ENCODE data around the gene PCARE.
"Not testable (repeated sequence)": the region's sequence is repeated elsewhere in the genome, so short reads cannot be mapped to it uniquely, and the experiment has no call there.

The PCARE gene

DNA sequence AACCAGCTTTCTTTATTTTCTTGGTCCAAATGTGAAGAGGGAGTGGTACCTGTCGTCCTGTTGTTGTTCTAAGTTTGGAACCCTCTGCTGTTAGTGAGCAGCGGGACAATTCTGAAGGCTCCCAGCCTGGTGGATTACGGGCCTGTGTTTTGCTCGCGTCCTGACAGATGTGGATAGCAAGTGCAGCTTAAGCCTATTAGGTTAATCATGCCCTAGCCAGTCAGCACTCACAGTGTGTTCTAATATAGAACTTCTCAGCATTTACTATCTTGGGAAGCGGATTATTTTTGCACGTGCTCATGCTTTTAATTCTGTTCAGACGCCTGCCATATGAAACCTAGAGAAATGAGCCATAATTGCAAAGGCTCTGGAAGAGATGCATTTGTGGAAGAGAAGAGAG is at the start of gene PCARE:
PCARE (minus strand) TSS at position 113 of the 400 bp plus-strand sequence. CDS start 262 bp downstream, outside the sequence.
- DNase-seq (ENCODE audit: low read depth in 3 of 3), result no peak

- DNase-seq (ENCODE audit: low read depth in 3 of 3), result no peak
These were observed 49.5 kb upstream of the PCARE start for GRCh38 chr2:29123617-29124349.

- no peak for DNase-seq (ENCODE audit: low read depth in 3 of 3)
These were observed 46.5 kb upstream of the PCARE start for GRCh38 chr2:29120846-29121245.

DNA sequence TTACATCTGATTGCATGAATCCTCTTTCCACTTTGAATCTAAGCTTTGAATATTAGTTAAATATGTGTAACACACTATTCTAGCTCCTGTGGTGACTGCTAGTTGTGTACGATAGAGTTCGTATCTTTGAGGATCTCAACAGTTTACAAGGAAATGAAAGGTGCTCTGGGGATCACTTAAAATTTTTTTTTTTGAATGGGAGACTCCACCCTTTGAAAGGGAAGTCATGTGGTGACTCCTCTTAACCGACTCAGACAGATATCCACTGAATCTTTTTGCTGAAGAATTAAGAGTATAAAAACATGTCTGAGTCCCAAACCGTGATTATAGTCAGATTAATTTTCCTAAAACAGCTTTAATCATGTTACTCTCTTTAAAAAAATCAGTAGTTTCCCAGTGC is 44.9 kb upstream of the PCARE start:
- DNase-seq (ENCODE audit: low read depth in 3 of 3), result no peak

DNA sequence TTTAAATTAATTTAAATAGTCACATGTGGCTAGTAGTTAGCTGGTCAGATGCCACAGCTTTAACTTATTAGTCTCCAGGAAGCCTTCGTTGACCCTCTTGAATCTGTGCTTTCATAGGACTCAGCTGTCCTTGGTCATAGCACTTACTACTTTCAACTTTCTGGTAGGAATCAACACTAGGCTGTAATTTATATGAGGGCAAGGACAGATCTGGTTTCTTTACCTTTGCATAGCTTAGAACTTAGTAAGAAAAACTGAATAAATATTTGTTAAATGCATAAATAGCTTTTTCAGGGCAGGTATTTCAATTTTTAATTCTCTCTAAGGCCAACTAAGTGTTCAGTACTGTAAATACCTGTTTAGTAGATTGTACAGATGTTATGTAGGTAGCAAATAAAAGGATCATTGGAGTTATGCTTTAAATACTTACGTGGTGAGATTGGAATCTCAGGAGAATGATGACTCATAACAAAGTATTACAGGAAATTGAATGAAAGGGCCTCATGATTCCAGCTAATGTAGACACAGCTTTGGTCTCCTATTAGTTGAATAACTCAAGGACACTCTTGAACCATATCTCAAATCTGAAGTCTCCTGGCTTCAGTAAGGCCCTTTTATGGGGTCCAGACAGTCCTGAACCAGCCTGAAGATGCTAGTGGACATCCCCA is 43.4 kb upstream of the PCARE start:
- DNase-seq (ENCODE audit: low read depth in 3 of 3), result no peak

DNA sequence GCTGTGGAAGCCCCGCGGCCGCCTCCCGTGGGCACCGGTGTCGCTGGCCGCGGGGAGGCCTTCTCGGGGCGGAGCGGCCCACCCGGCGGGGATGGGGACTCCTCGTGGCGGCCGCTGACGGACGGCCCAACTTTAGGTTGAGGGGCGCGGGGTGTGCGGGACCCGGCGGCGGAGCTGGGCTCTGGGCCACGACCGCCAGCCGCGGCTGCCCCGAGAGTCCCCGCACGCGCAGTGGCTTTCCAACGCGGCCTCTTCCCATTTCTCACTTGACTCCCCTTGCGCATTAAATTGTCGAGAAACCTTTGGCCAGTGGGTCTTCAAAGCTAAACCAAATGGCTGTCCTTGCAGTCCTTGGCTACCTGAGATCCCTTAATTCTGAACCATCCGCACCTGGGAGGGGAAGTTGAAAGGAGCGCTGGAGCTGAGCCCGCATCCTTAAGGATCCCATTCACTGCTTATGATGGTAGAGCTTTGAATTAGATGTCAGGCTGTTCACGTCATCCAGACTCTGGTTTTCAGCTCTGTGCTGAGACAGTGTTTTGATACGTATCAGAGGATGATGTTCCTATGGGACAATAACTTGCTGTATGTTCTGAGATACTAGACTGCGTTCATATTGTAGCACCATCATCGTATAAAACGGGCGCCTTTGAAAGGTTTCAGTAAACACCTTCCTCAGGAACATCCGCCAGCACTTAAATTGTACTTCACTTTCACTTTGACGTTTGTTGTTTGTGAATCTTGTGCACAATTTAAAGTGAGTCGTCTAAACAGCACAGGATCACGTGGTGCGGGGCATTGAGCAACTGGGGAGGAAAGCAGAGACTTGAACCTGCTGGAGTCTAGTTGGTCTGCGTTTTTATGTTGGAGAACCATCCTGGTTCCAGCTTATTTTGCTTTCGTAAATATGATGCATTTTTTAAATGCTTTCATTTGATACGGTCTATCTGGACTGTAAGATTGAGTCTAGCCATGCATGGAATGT is 41.8 kb upstream of the PCARE start:
- DNase-seq (ENCODE audit: low read depth in 3 of 3), result peak; percentile 26 to 60 (median 60)

DNA sequence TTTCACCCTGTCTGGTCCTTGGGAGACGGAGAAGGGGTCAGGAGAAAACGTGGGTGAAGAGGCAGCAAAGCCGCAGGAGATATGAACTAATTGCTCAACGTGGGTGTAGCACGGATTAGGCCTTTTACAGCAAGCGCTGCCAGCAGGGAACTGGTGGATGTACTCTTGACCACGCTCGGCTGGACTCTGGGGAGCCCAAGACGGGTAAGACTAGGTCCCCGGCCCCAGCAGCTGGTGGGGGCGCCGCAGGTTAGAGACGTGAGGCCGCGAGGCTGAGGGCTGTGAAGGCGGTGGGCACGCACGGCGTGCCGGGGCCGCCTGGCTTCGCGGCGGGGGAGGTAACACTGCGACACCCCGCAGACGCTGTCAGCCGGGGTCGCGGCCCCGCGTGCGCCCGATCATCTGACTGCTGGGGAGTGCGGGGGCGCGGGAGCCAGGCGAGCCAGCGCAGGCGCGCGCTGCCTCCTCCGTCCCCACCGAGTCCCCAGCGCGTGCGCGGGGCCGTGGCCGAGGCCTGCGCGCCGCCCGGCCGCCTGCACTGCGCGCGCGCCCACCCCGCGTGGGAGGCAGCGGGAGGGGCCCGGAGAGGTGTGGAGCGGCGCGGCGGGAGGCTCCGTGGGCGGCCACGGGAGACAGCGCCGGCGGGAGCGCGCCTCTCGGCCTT is 40.8 kb upstream of the PCARE start, which contains the start of gene CLIP4:
CLIP4 (plus strand) TSS at position 470 of the 664 bp plus-strand sequence. CDS start 5,974 bp downstream, outside the sequence.
- DNase-seq (ENCODE audit: low read depth in 3 of 3), result peak; percentile 33 to 61 (median 37)

GRCh38 chr2:29114586-29114945 is 40.2 kb upstream of the PCARE start:
- no peak for DNase-seq (ENCODE audit: low read depth in 3 of 3)

GRCh38 chr2:29113891-29114321 is 39.6 kb upstream of the PCARE start:
- no peak for DNase-seq (ENCODE audit: low read depth in 3 of 3)

GRCh38 chr2:29113027-29113686 is 38.8 kb upstream of the PCARE start:
- no peak for DNase-seq (ENCODE audit: low read depth in 3 of 3)

- DNase-seq (ENCODE audit: low read depth in 3 of 3), result no peak
These were observed 38.1 kb upstream of the PCARE start for GRCh38 chr2:29112379-29112778.

- DNase-seq (ENCODE audit: low read depth in 3 of 3), result no peak
These were observed 36.7 kb upstream of the PCARE start for GRCh38 chr2:29110916-29111535.

- no peak for DNase-seq (ENCODE audit: low read depth in 3 of 3)
These were observed 34.9 kb upstream of the PCARE start for GRCh38 chr2:29109246-29109645.

DNA sequence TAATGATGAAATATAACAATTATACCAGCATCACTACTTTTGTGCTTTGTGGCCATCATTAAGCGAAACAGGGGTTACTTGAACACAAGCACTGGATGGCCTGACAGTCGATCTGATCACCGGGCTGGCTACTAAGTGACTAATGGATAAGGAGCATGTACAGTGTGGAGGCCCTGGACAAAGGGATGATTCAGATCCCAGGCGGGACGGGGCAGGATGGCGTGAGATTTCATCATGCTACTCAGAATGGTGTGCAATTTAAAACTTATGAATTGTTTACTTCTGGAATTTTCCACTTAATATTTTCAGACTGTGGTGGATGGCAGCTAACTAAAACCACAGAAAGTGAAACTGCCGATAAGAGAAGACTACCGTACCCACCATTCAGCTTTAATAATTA is 33.9 kb upstream of the PCARE start:
- DNase-seq (ENCODE audit: low read depth in 3 of 3), result no peak

GRCh38 chr2:29107547-29107946 is 33.2 kb upstream of the PCARE start:
- DNase-seq (ENCODE audit: low read depth in 3 of 3), result not testable (repeated sequence)

GRCh38 chr2:29106980-29107388 is 32.7 kb upstream of the PCARE start:
- no peak for DNase-seq (ENCODE audit: low read depth in 3 of 3)

- no peak for DNase-seq (ENCODE audit: low read depth in 3 of 3)
These were observed 31.9 kb upstream of the PCARE start for GRCh38 chr2:29106256-29106655.

DNA sequence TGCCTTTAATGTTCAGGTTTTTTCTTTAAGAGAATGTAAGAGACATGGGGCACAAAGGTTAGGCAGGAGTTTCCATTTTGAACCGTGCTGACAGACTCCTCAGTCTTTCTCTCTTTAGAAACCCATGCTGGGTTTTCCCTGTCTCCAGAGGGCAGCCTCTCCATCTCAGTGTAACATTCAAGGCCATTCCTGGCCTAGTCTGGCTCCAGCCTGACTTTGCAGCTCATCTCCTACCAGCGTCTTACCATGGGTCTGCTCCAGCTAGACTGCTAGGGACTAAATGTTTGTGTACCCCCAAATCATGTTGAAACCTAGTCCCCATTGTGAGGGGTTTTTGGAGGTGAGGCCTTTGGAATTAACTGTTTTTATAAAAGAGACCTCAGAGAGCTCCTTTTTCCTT is 31.1 kb upstream of the PCARE start:
- no peak for DNase-seq (ENCODE audit: low read depth in 3 of 3)

DNA sequence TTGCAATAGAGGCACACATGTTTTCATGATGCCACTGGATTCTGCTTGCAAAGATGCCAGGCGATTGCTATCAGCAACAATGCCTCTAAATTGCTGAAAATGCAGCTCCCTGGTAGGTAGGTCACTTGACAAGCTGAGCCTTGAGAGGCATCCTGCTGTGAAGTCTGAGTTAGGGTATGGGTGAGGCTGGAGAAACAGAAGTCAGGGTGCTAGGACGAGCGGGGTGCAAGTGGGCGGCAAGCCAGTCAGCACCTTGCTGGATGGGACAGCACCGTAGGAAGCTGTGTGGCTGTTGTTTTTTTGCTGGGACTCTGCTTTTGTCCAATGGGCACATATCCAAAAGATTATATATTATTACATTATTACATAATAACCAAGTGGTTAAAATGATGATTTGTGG is 30.4 kb upstream of the PCARE start:
- DNase-seq (ENCODE audit: low read depth in 3 of 3), result no peak

DNA sequence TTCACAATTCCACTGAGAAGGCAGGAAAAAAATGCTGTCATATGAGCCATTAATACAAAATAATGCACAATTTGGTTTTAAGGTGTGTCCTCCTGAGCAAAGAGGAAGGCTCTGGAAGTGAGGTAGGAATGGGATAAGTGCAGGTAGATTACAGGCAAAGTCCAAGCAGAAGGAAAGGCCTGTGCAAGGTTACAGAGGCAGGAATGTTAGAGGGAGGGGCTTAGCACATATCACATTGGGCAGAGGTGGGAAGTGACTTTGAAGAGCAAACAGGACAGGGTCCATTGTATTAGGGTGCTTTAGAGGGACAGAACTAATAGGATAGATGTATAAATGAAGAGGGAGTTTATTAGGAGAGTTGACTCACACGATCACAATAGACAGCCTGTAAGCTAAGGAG is 26.2 kb upstream of the PCARE start:
- DNase-seq (ENCODE audit: low read depth in 3 of 3), result no peak

GRCh38 chr2:29097569-29097968 is 23.2 kb upstream of the PCARE start:
- DNase-seq (ENCODE audit: low read depth in 3 of 3), result no peak
